Neutrophil (primary cell): ENCODE measurements around the gene GNLY.
"Not testable (repeated sequence)": the region's sequence is repeated elsewhere in the genome, so short reads cannot be mapped to it uniquely, and the experiment has no call there.

ENCODE experiments used
- H3K27ac ChIP-seq: fragments of 200-600 bp; sonication (generic); 2 replicates; pipeline ENCODE4 v1.5.1; 2016; ENCODE audit warnings: mild to moderate bottlenecking, moderate library complexity
- H3K27me3 ChIP-seq: fragments of 200-600 bp; sonication (generic); 2 replicates; pipeline ENCODE4 v1.6.0; 2016; ENCODE audit warnings: mild to moderate bottlenecking
- H3K36me3 ChIP-seq: fragments of 200-600 bp; sonication (generic); 2 replicates; pipeline ENCODE4 v1.5.1; 2017
- H3K4me1 ChIP-seq, 2 experiments: fragments of 200-600 bp in 1 of 2; sonication (generic) in 1 of 2; 1 replicate in 1 of 2; 2 replicates in 1 of 2; pipeline versions ENCODE4 v1.5.1 to v1.6.1; 2013 to 2016; ENCODE audit warnings: low read depth in 1 of 2, low read length in 1 of 2, mild to moderate bottlenecking in 1 of 2, moderate library complexity in 1 of 2; ENCODE audit not compliant: control insufficient read depth in 1 of 2, insufficient read depth in 1 of 2
- H3K4me3 ChIP-seq, 2 experiments: fragments of 200-600 bp in 1 of 2; sonication (generic) in 1 of 2; 1 replicate in 1 of 2; 2 replicates in 1 of 2; pipeline ENCODE4 v1.5.1; 2013 to 2016; ENCODE audit warnings: low read depth in 1 of 2, low read length in 1 of 2, mild to moderate bottlenecking in 1 of 2, moderate library complexity in 1 of 2
- H3K9me3 ChIP-seq: fragments of 200-600 bp; sonication (generic); 2 replicates; pipeline ENCODE4 v1.5.1; 2016
- TF ChIP-seq, protein P1 (sequence below): fragments of 200-600 bp; sonication (generic); IDR thresholded peaks from 2 replicates; pipeline ENCODE4 v1.5.1; 2016; ENCODE audit warnings: antibody characterized with exemption

The GNLY gene

DNA sequence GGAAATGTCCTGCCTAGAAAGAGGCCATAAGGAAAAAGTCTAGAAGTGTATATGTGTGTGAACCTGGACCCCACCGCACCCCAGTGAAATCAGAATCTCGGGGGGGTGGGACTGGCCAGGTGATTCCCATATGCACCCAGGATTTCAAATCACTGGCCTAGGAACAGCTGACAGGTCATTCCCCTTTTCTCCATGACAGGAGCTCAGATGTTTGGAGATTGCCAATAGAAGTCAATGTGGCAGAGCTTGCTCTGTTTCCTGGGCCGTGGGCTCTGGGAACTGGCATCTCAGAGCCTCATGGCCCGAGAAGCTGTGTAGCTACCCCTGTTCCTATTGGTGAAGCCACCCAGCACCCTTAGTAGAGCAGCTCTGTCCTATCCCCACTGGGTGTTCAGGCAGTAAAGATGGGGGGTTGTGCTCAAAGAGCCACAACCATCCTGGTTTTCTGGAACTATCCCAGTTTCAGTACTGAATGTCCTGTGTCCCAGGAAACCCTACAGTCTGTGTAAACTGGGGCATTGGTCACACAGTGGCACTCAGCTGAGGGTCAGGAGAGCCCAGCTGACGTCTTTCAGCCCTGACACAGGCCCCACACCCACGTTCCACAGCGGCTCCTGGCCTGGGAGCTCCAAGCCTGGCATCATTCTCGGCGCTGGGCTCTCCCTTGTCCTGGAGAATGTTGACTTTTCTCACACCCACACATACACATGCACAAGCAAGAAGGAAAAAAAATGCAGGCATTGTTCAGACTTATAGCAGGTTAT is 18.9 kb downstream of the GNLY start:
- H3K27me3 ChIP-seq = no peaks in the 10 kb centered on the region
- peak overlapping the region; percentile 41 to 50 for H3K4me3 ChIP-seq
- peak overlapping the region; percentile 77 for H3K27ac ChIP-seq
- no peaks in the 10 kb centered on the region for H3K9me3 ChIP-seq
- H3K36me3 ChIP-seq = no peaks in the 10 kb centered on the region
- TF ChIP-seq, protein P1, sequence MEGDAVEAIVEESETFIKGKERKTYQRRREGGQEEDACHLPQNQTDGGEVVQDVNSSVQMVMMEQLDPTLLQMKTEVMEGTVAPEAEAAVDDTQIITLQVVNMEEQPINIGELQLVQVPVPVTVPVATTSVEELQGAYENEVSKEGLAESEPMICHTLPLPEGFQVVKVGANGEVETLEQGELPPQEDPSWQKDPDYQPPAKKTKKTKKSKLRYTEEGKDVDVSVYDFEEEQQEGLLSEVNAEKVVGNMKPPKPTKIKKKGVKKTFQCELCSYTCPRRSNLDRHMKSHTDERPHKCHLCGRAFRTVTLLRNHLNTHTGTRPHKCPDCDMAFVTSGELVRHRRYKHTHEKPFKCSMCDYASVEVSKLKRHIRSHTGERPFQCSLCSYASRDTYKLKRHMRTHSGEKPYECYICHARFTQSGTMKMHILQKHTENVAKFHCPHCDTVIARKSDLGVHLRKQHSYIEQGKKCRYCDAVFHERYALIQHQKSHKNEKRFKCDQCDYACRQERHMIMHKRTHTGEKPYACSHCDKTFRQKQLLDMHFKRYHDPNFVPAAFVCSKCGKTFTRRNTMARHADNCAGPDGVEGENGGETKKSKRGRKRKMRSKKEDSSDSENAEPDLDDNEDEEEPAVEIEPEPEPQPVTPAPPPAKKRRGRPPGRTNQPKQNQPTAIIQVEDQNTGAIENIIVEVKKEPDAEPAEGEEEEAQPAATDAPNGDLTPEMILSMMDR = no peak
- H3K4me1 ChIP-seq = peaks cover 95 to 99% of the 10 kb centered on the region in 2 experiments

- no peaks in the 10 kb centered on the region for H3K9me3 ChIP-seq
- no peak overlapping the region for H3K4me3 ChIP-seq
- no peak overlapping the region for H3K27ac ChIP-seq
- H3K36me3 ChIP-seq = no peaks in the 10 kb centered on the region
- peaks cover 91 to 93% of the 10 kb centered on the region in 2 experiments for H3K4me1 ChIP-seq
- H3K27me3 ChIP-seq = no peaks in the 10 kb centered on the region
- TF ChIP-seq, protein P1 = no peak
Measured at GRCh38 chr2:85713836-85714235, 19.7 kb downstream of the GNLY start.

- H3K36me3 ChIP-seq, H3K27me3 ChIP-seq, H3K9me3 ChIP-seq, H3K27ac ChIP-seq, H3K4me3 ChIP-seq: not testable (repeated sequence)
- H3K4me1 ChIP-seq = peaks cover 91 to 93% of the 10 kb centered on the region in 2 experiments
Measured at GRCh38 chr2:85714421-85714820, 20.3 kb downstream of the GNLY start.

GRCh38 chr2:85714841-85715240 is 20.7 kb downstream of the GNLY start:
- no peaks in the 10 kb centered on the region for H3K36me3 ChIP-seq
- H3K4me1 ChIP-seq = peaks cover 91 to 93% of the 10 kb centered on the region in 2 experiments
- H3K4me3 ChIP-seq = no peak overlapping the region
- H3K27me3 ChIP-seq = no peaks in the 10 kb centered on the region
- TF ChIP-seq, protein P1 = no peak
- H3K27ac ChIP-seq = no peak overlapping the region
- no peaks in the 10 kb centered on the region for H3K9me3 ChIP-seq

GRCh38 chr2:85716346-85716914 is 22.3 kb downstream of the GNLY start:
- Histone ChIP-seq H3K36me3 (no peaks in the 10 kb centered on the region), H3K4me1 (peaks cover 82 to 84% of the 10 kb centered on the region in 2 experiments)
- TF ChIP-seq, protein P1 = no peak

DNA sequence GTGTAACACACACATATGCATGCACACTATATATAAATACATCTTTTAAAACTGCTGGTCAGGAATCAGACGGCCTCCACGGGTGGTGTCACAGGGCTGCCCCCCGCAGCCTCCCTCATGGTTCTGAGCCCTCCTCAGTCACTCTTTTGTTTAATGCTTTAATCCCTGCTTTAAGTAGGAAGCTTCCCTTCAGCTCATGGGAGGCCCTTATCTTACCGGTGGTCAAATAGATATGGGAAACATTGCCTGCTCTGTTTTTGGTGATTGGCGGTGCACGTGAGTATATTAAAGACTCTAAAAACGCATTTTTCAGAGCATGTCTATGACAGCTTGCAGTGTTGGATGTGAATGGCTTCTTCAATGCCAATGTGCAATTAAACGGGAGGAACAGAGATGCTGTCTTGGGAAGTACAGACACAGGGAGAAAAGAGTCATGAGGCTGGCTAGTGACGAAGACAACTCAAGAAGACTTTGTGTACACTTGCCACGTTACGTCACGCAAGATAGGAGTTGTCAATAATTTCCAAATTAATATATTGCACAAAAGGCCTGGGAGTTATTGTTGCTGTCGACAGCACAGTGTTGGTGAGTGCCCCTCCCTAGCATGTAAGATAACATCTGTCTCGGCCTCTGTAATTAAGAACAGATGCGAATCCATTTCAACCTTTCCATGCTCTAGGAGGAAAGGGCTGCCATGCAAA is 23.3 kb downstream of the GNLY start:
- Histone ChIP-seq H3K27ac (no peak overlapping the region), H3K9me3 (no peaks in the 10 kb centered on the region), H3K36me3 (no peaks in the 10 kb centered on the region), H3K27me3 (no peaks in the 10 kb centered on the region), H3K4me3 (no peak overlapping the region), H3K4me1 (peaks cover 72 to 74% of the 10 kb centered on the region in 2 experiments)
- TF ChIP-seq, protein P1 = no peak

More at GRCh38 chr2:85716346-85716914, 22.3 kb downstream of the GNLY start:
- Histone ChIP-seq H3K9me3 (no peaks in the 10 kb centered on the region), H3K27ac (peak overlapping the region; percentile 44), H3K27me3 (no peaks in the 10 kb centered on the region), H3K4me3 (no peak overlapping the region)
